Epithelial cell of proximal tubule (primary cell): ENCODE measurements around the gene PCBD1. TPM values are rescaled to one million over a fixed set of nuclear protein-coding genes. Genes with fewer than 3 reads are reported as not detected.

Source experiments
- DNase-seq: peaks from one replicate; pipeline ENCODE4 v3.0.0-alpha.2; 2011; ENCODE audit warnings: low read depth
- H3K4me3 ChIP-seq: 2 replicates; pipeline ENCODE4 v1.5.1; 2011; ENCODE audit warnings: low read depth, mild to moderate bottlenecking, low read length
- total RNA-seq: library from RNA; depleted of rRNA; stranded (reverse); fragments of >200 nt; gene quantifications from 2 replicates; pipeline ENCODE4 v1.2.3, GENCODE V29; 2015
- TF ChIP-seq, protein P1 (sequence below): conservative IDR thresholded peaks from 2 replicates; pipeline ENCODE4 v1.5.1; 2012; ENCODE audit warnings: low read depth, mild to moderate bottlenecking, low read length

Gene PCBD1
- total RNA-seq, 1 donor from 2014 or later, result 122 TPM

DNA sequence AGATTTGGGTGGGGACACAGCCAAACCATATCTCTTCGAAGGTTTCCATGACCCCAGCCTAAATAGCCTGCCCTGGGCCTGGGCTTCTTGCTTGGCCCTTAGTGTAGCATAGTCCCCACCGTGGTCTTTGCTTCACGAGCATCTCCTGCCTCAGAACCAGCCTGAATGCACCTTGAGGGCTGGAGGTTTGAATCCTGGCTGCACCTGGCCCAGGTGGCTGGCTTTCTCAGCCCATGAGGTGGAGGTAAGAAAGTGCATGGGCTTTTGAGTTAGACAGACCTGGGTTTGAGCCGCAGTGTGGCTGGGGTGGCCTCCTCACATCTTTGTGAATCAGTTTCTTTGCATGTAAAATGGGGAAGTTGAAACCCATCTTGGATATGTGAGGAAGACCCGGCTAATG lies 24.2 kb upstream of the PCBD1 start:
- no peak for DNase-seq
- H3K4me3 ChIP-seq, result no peak overlapping the region
- TF ChIP-seq, protein P1, sequence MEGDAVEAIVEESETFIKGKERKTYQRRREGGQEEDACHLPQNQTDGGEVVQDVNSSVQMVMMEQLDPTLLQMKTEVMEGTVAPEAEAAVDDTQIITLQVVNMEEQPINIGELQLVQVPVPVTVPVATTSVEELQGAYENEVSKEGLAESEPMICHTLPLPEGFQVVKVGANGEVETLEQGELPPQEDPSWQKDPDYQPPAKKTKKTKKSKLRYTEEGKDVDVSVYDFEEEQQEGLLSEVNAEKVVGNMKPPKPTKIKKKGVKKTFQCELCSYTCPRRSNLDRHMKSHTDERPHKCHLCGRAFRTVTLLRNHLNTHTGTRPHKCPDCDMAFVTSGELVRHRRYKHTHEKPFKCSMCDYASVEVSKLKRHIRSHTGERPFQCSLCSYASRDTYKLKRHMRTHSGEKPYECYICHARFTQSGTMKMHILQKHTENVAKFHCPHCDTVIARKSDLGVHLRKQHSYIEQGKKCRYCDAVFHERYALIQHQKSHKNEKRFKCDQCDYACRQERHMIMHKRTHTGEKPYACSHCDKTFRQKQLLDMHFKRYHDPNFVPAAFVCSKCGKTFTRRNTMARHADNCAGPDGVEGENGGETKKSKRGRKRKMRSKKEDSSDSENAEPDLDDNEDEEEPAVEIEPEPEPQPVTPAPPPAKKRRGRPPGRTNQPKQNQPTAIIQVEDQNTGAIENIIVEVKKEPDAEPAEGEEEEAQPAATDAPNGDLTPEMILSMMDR, result no peak

DNA sequence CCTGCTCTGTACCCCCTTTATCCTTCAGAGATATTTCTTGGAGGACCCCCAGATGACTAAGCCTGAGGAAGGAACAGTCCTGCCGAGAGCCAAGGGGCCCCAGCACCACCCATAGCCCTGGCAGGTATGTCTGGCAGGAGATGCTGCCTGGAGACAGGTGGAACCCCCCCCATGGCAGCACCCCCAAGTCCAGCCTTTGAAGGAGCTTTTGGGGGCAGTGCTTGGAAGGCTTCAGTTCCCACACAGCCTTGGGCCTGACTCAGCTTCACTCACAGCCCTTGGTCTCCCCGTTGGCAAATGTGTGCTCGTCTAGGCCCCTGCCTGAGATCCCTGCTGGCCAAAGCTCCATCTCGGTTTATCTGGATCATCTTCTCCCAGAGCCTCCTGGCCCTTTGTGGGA lies 23.0 kb upstream of the PCBD1 start:
- DNase-seq, result no peak
- TF ChIP-seq, protein P1, result no peak
- no peak overlapping the region for H3K4me3 ChIP-seq

DNA sequence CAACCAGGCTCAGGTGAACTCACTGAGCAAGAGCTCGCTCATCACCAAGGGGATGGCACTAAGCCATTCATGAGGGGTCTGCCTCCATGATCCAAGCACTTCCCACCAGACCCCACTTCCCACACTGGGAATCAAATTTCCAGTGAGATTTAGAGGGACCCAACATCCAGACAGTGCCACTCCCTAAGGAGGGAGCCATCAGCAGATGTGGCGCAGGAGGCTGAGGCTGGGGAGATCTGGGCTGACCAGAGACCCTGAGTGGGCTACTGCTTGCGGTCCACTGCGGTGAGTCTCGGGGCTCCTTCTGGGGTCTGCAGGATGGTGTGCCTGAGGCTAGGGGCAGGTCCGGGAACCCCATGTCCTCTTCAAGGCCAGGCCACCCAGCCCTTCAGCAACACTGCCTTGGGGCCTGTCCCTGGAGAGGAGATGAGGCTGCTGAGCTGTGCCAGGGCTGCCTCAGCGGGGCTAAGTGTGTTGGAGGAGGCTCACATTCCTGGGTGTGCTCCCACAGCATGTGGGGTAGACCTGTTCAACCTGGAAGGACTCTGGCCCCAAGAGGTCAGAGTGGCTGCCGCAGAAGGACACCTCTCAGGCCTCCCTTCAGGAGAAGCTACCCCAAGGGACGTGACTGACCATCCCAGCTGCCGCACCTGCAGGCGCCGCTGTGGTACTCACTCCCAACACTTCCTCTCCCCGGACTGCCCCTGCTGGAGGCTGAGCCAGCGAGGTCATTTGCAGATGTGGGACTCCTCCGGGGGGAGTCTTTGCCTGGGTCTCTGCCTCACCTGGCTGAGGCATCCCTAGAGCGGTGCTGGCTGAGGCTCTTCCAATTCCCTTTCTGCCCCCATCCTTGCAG lies 22.3 kb upstream of the PCBD1 start:
- H3K4me3 ChIP-seq, result no peak overlapping the region
- DNase-seq, result no peak
- TF ChIP-seq, protein P1, result no peak

DNA sequence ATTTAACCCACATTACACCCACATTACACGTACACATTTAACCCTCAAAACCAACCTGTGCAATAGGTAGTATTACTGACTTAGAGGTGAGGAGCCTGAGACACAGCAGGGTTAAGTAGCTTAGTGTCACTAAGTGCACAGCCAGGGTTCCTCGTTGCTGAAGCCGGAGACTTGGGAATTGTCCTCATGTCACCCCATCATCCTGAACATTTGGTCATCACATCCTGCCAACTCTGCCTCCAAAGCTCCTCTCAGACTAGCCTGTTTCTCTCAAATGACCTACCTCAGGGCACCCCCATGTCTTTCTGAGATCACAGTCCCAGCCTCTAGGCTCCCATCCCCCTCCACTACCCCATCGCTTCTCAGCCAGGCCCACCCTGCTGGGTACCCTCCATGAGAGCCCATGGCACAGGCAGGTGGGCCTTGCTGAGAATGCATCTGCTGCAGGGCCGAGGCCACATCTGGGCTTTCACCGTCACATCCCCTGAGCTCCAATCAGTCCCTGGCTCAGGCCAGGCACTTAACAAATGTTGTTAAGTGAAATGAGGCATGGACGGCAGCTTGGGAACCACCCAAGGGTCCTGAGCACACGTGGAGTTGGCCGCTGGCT lies 21.1 kb upstream of the PCBD1 start:
- DNase-seq, result no peak
- TF ChIP-seq, protein P1, result no peak
- H3K4me3 ChIP-seq, result no peak overlapping the region

GRCh38 chr10:70908406-70909296 lies 20.3 kb upstream of the PCBD1 start:
- no peak for DNase-seq
- TF ChIP-seq, protein P1, result no peak
- no peak overlapping the region for H3K4me3 ChIP-seq

DNA sequence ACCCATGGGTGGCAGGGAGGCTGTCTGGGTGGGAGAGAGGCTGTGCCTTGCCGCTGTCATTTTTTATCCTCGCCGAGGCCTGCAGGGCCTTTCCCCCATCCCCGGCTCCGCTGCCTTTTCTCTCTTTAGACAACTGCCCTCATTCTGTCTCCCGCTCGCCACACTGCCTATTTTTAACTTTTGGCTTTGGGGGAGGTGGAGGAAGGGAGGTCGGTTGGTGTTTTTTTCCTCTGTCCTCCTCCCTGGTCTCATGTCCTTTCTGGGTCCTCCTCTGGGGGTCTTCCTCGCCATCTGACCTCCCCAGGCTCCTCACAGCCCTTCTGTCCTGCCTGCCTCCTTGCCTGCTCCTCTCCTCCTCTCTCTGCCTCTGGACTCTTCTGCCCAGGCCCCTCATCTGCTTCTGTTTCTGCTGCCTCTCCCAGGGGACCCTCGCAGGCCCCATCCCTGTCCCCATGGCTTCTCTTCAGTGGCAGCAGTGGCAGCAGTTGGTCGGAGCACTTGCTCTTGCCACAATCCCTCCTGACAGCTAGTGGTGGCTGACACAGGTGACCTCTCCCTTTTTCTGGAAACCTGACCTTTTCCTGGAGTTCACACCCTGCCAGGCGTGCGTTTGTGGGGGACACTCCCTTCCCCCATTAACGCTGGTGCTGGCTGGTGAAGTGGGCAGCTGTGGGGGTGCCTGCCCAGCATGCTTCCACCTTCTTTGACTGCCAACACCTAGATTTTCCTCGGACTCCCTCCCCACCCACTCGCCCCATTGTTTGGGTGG lies 19.5 kb upstream of the PCBD1 start:
- TF ChIP-seq, protein P1, result no peak
- no peak overlapping the region for H3K4me3 ChIP-seq
- DNase-seq, result no peak
